Stimulated activated CD4-positive, alpha-beta T cell treated with anti-CD3 and anti-CD28 coated beads, Interleukin-4, amount 100 ng/mL, for 48 hours (primary cell): ENCODE data around the gene AKTIP.
"Not testable (repeated sequence)": the region's sequence is repeated elsewhere in the genome, so short reads cannot be mapped to it uniquely, and the experiment has no call there.

Experiments
- DNase-seq, 2 donors: peaks; one replicate each; pipeline ENCODE4 v3.0.0-alpha.2; 2020; ENCODE audit warnings: low read depth in 2 of 2

Gene AKTIP

GRCh38 chr16:53515811-53516210 is 12.8 kb upstream of the AKTIP start:
- DNase-seq = no peak

DNA sequence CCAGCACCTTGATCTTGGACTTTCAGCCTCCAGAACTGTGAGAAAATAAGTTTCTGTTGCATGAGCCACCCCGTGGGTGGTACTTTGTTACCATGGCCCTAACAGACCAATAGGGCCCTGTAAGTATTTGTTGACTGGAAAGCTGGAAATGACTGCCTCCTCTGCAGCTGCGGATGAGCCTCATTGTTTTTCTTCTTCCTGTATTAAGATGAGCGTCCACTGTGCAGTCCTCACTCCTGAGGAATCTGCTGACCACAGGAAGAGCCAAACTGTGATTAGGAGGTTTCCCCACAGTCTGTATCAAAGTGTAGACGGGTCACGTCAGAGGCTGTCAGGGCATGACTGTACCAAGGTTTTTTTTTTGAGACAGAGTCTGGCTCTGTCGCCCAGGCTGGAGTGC is 12.2 kb upstream of the AKTIP start:
- no peak for DNase-seq

GRCh38 chr16:53512795-53513194 is 9.8 kb upstream of the AKTIP start:
- DNase-seq = not testable (repeated sequence)

GRCh38 chr16:53511403-53512280 is 8.6 kb upstream of the AKTIP start:
- DNase-seq = no peak

GRCh38 chr16:53511084-53511402 is 8.0 kb upstream of the AKTIP start:
- no peak for DNase-seq

- no peak for DNase-seq
These were observed 7.7 kb upstream of the AKTIP start for GRCh38 chr16:53510704-53511070.

- DNase-seq = no peak
These were observed 7.1 kb upstream of the AKTIP start for GRCh38 chr16:53509906-53510703.

DNA sequence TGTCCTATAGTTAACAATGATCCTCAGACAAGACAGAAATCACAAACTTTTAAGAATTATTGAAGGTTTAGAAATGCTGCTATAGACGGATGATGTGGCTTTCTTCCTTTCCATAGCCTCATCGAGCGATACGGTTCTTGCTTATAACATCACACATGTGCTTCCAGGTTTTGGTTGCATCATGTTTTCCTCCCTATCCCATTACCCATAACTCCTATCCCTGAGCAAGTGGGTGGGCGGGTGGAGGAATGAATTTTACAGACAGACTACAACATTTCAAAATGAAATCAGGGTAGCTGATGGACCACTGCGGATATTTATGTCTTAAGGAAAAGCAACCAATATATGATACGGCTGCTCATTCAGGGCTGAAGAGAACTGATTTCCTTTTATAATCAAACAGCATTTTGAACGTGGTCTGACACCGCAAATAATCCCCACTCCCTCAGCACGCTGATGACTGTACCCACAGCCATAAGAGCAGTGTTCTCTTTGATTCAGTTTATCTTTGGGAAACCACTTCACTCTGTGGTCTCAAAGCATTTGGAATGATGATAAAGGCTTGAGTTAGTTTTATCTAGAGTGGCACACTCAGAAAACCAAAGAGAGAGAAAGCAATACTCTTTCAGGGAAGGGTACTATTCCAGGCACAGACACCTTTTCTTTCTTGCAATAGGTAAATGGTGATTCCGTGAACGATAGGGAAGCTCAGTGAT is 4.6 kb upstream of the AKTIP start:
- no peak for DNase-seq

DNA sequence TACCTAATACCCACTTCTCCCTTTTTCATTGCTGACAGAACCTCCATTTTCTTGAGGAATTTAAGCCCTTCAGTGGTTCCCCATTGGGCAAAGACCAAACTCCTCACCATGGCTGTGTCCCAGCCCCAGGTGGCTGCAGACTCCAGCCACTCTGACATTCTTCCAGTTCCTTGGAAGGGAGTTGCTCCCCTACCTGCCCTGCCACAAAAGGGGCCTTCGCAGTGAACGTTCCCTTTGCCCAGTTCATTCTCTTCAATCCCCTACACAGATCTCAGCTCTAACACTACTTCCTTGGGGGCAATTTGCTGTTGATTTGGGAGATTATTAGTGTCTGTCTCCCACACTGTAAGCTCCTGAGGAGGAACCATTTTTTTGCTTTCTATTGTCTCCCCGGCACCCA is 3.2 kb upstream of the AKTIP start:
- DNase-seq = no peak

DNA sequence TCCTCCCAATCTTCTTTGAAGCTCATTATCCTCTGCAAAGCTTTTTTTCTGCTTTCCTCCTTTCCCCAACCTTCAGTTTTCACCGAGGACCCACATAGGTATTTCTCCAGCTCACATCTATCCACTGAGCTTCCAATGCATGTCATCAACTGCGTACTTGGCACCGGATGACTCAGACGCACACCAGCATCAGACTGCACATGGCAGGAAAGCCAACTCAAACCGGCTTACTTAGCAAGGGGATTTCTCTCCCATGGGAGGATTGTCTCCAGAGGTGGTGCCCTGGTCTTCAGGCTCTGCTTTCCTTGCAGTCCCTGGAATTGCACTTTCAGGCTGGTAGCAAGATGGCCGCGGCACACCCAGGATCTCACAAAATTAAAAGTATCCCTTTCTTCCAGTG is 1.7 kb upstream of the AKTIP start:
- no peak for DNase-seq

DNA sequence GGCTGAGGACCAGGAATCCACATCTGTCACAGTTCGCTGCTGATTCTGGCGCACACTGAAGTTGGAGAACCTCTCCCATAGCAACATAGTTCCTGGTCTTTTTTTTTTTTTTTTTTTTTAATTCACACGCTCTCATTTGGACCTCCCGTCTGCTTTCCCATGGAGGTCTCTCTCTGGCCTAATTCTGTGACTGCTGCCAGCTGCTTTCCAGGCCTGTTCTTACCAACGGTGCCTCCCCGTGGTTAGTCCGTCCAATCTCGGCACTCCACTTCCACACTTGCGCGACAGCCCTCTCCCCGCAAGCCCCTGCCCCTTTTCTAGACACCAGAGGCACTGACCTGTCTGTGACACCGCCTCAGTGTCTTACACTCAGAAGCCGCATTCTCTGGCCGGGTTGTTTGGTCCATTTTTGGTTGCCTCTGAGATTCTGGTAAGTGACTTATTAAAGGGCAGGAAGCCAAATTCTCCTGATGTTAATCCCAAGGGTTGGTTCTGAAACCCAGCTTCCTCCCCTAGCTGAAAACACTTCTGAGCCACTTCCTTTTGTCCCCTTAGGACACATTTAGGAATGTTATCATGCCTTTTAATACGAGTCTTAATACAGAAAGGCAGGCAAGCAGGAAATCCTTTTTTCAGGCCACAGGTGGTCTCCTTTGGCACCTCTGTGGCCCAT is 1.1 kb upstream of the AKTIP start:
- no peak for DNase-seq

DNA sequence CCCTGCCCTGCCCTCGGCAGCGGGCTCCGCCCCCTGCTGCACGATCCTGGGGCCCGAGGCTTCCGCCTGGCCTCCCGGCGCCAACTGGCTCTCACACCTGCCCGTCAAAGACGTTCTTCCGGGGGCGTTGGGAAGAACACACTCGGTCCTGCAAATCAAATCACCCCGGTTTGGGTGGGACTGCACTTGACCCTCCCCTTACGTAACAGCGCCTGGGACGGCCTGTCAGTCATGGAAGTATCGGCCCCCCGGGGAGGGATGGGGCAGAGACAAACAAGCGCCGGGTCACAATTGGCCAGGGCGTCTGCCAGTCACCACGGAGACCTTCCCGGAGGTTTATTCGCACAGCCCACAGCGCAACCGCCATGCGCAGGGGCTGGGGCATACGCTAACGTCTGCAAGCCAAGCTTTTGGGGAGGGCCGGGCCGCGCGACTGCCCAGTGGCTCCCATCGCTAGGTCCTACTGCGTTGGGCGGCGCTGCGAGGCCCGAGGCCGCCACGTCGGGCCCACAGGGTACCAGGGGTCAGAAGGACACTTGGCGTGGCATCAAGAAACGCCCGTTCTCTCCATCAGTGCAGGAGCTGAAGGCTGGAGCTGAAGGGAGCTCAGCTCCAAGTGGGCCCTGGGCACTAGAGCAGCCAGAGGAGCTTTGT is 388 bp upstream of the AKTIP start:
- DNase-seq = peak; percentile 99 to 100

DNA sequence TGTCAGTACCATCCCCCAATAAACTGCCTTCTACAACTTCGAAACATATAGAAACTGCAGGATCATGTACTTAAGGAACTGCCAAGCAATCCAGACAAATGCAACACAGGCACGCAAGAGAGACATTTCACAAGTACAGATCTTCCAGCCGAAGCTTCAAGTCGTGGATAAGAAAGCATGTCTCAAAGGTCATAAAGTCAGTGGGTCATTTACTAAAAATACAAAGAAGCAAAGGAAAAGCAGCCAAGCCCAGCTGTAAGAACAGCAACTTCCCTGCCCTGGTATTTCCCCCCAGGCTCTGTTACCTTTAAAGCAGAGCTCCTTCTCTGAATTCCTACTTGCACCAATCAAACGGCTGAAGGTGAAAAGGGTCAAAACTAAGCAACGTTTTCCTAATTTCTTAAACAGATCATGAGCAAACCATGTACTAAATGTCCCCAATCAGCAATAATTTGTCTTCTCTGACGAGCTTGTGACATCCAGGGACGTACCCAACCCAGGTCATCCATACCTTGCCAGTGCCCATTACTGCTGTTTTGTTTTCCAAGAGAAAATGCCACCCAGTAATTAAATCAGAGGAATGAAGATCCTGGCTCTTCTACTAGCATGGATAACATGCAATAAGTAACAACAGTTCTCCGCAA is 1.7 kb downstream of the AKTIP start:
- no peak for DNase-seq

DNA sequence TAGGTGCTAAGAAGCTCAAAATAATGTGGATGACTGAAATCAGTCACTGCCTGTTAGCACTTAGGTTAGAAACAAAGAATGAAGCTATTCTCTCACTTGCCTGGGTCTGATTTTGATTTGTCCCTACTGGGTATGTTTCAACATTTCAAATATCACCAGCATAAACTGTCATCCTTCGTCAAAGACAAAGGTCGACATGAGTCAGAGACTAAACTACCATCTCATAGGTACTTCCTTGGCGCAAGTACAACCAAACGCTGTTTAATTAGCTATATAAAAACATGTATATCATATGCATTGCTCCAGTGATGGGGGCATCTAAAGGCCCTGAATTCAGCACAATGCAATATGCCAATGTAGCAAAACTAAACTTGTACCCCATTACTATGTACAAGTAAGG is 4.0 kb downstream of the AKTIP start:
- no peak for DNase-seq

DNA sequence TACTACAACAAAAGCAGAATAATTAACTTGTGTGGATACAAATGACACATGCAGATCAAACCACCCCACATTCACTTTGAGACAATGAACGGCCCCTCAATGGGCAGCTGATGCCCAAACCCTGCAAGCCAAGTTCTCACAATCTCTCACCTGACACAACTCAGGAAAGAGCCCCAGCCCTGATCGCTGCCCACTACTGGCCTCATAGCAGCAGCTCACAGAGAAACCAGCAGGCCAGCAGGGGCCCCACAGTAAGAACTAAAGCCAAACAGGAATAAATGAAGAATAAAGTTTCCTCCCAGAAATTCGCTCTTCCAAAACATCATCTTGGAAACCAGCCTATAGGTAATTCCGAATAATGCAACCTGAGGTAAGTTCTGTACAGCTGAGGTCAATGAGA is 7.7 kb downstream of the AKTIP start:
- no peak for DNase-seq

DNA sequence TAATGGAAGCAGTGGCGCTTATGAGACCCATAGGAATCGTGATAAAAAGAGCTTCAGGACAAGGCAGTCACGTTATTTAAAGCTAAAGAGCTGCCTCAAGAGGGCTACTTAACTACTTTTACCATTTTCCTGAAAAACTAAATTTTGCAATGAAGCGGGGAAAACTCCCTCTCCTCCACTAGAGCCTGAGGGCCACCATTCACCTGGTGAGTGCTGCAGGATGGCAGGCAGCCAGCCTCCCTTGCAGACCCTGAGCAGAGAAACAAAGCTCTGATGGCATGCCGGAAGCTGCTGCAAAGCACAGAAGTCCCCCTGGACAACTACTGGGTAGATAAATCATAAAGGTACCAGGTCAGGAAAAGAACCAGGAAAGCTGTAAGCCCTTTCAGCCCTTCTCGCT is 8.4 kb downstream of the AKTIP start:
- no peak for DNase-seq

- DNase-seq = no peak
These were observed 10.5 kb downstream of the AKTIP start for GRCh38 chr16:53492503-53492902.

- no peak for DNase-seq
These were observed 13.3 kb downstream of the AKTIP start for GRCh38 chr16:53489755-53490154.

DNA sequence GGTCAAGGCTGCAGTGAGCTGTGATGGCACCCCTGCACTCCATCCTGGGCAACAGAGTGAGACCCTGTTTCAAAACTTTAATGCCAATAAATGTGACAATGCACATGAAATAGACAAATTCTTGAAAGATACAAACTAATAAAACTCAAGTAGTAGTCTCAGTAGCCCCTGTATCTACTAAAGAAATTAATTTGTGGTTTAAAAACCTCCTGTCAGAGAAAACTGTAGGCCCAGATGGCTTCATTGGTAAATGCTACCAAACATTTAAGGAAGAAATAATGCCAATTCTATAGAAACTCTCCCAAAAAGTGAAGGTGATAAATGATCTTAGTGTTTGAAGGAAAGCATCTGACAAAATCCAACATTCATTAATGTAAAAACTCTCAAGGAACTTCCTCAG is 16.8 kb downstream of the AKTIP start:
- DNase-seq = no peak

DNA sequence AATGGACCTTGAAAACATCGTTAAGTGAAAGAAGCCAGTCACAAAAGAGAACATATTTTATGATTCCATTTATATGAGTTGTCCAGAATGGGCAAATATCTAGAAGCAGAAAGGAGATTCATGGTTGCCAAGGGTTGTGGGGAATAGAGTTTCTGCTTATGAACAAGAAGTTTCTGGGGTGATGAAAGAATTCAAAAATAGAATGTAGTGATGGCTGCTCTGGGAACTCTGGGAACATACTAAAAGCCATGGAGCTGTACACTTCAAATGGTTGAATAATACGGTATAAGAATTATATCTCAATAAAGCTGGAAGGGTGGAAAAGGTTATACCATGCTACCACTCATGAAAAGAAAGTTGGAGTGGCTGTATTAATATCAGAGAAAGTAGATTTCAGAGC is 18.5 kb downstream of the AKTIP start:
- DNase-seq = no peak

DNA sequence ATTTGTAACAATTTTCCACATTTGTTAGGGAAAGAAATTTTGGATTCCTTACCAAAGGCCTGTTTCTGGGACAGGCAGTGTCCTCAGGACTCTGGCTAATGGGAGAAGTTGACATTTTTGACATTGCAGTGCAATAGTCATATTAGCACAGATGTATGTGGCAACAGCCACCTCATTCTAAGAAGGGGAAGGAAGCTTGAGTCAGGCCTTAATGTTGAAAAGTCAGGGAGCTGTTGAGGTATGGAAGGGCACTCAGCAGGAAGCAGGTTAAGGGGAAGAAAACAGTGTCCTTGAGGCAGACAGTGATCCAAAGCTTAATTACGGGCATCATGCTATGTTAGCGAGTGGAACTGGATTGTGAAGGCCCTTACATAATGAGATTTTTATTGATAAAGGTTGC is 20.9 kb downstream of the AKTIP start:
- DNase-seq = no peak
